ENCODE measurements around the gene OR10R2.

DNA sequence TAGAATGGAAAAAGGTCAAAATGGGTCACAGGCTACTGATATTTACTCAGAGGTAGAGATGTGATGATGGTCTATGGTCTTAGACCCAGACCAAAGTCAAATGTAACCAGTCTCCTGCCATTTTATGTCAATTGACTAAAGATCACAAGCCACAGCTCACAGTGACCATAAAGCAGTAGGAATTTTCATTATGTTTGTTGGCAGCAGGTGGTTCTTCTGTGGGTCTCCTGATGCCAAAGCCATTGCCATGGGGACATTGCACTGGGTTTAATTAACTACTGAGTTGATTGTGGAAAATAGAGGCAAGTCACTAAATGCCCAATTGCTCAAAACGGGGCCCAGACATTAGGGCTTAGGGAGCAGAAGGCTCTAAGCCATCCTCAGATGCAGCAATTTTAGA lies 45.9 kb upstream of the OR10R2 start, which contains the start of gene OR10K2:
- TF ChIP-seq CTCF (IDR thresholded peaks at IDR 0.05) (no peak), EP300 (IDR thresholded peaks at IDR 0.05) (no peak)

Measured in gastroesophageal sphincter (tissue), 3 donors.